ENCODE data around the gene CDH4. TPM values are rescaled to one million over a fixed set of nuclear protein-coding genes. Genes with fewer than 3 reads are reported as not detected.
"Not testable (repeated sequence)": the region's sequence is repeated elsewhere in the genome, so short reads cannot be mapped to it uniquely, and the experiment has no call there.

Gene CDH4
- polyA plus RNA-seq, 4 donors = 1.1 to 8.1 (median 6.9) TPM

DNA sequence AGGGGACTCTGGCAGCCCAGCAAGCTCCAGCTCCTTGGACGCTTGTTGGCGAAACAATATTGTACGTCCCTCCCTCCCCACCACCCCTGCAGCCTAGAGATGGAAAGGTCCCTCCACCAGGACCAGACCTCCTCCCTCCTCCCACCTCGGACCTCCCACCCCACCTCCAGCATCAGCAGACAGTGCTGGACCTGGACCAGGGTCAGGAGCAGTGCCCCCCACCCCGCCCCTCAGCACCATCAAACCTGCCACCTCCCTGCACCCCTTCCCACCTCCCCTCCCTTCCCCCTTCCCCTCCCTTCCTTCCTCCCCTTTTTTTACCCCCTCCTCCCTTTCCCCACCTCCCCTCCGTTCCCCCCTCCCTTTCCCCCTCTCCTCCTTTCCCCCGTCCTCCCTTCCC, 715.2 kb downstream of the CDH4 start:
- no peak for DNase-seq (ENCODE audit: low read depth in 4 of 4, low spot score in 3 of 4)

DNA sequence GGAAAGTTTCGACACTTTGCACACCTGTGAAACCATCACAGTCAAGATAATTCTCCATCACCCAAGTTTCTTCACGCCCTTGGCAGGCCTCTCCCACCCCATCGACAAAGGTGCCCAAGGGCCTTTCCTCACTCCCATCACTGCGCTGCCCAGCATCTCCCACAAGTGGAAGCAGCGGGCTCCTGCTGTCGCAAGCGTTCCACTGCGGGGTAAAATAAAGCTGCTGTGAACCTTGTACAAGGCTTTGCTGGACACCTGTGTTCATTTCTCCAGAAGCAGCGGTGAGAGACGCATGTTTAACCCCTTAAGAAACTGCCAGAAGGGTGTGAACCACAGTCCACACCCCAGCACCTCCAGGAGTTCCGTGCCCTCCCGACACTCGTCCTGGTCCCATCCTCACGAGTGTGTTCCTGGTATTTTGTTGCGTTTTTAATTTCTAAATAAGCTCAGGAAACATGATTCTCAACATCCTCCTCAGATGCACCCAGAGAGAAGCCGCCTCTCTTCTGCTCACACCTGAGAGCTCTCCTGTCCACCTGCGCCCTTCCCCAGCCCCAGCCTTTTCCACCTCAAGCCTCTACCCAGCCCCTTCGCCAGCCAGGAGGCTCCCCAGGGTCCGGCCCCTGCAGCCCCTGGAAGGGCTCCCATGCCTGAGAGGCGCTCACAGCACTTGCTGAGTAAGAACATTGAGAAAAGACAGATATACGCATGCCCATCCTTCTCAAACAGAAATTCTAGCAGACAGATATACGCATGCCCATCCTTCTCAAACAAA, 716.2 kb downstream of the CDH4 start:
- DNase-seq (ENCODE audit: low read depth in 4 of 4, low spot score in 3 of 4) = no peak

DNA sequence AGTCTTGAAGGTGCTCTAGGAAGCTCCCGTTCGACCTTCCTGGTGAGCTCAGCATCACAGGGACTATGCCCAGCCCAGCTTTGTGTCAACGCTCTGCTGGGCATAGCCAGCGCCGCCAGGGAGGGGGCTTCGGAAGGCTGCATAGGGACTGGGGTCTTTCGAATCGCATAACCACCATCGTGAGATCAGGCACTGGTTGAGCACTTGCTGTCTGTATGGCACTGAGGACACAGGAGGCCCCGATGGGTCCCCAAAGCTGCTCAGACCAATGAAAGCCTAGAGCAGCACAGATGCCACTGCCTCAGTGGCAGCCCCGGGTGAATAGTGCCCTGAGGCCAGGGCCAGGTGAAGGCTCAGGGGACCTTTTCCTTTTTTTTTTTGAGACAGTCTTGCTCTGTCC, 716.9 kb downstream of the CDH4 start:
- DNase-seq (ENCODE audit: low read depth in 4 of 4, low spot score in 3 of 4) = no peak

DNA sequence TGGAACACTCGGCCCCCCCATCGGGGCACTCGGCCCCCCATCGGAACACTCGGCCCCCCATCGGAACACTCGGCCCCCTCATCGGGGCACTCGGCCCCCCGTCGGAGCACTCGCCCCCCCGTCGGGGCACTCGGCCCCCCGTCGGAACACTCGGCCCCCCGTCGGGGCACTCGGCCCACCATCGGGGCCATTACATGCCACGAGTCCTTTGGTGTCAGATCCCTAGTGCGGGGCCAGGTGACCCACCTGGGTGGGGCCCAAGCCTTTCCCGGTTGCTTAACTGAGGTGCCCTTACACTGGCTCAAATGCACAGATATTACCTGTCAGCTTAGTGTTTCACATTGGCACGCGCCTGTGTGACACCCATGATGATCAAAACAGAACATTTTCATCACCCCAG, 717.7 kb downstream of the CDH4 start:
- no peak for DNase-seq (ENCODE audit: low read depth in 4 of 4, low spot score in 3 of 4)

DNA sequence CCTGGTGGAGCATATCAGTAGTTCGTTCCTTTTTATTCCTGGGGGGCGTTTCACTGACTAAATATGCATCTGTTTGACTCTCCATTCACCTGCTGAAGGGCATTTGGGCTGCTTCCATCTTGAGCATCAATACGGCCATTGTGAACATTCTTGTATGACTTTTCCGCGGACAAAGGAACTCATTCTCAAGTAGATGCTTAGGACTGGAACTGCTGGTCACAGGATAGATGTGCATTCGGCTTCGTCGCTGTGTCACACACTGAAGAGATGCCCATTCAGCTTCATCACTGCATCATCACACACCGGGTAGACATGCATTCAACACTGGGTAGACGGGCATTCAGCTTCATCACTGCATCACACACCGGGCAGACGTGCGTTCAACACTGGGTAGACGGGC, 718.3 kb downstream of the CDH4 start:
- no peak for DNase-seq (ENCODE audit: low read depth in 4 of 4, low spot score in 3 of 4)

DNA sequence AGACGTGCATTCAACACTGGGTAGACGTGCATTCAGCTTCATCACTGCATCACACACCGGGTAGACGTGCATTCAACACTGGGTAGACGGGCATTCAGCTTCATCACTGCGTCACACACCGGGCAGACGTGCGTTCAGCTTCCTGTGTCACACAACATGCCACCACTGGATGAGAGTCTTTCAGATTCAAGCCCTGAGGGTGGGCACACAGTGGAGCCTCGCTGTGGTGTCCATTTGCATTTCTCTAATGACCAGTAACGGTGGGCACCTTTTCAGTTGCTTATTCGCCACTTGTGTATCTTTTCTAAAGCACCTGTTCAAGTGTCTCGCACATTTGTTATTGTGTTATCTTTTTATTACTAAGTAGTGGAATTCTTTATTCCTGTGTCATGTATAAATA, 719.5 kb downstream of the CDH4 start:
- DNase-seq (ENCODE audit: low read depth in 4 of 4, low spot score in 3 of 4) = not testable (repeated sequence)

DNA sequence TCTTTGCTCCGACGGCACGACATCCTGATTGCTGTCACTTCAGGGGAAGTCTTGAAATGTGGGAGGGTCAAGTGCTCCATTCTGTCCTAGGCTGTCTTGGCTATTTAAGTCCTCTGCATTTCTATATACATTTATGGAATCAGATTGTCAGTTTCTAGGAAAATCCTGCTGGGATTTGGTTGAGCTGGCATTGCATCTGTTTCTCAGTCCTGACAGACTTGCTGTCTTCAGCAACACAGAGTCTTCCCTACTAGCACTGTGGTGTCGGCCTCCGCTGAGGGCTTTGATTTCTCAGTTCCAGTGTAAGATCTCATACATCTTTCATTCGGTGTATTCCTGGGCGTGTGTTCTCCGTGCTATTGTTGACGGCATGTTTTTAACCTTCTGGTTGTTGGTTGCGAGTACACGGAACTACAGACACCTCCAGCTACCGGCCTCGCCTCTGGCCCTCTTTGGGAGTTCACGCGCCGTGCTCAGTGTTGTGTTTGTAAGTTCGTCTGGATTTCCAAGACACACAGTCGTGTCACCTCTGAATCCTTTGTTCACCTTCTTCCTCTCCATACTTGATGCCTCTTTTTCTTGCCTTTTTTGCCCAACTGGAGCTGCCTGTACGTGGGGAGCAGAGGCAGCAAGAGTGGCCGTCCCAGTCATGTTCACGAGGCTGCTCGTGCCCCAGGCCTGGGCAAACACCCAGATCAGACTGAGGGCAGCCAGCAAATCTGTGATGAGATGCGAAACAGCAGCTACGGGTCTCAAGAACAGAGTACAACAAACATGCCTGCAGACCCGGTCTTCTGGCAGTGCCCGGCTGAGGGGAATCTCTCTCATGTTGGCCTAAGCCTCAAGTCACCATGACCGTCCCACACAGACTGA, 720.8 kb downstream of the CDH4 start:
- no peak for DNase-seq (ENCODE audit: low read depth in 4 of 4, low spot score in 3 of 4)

DNA sequence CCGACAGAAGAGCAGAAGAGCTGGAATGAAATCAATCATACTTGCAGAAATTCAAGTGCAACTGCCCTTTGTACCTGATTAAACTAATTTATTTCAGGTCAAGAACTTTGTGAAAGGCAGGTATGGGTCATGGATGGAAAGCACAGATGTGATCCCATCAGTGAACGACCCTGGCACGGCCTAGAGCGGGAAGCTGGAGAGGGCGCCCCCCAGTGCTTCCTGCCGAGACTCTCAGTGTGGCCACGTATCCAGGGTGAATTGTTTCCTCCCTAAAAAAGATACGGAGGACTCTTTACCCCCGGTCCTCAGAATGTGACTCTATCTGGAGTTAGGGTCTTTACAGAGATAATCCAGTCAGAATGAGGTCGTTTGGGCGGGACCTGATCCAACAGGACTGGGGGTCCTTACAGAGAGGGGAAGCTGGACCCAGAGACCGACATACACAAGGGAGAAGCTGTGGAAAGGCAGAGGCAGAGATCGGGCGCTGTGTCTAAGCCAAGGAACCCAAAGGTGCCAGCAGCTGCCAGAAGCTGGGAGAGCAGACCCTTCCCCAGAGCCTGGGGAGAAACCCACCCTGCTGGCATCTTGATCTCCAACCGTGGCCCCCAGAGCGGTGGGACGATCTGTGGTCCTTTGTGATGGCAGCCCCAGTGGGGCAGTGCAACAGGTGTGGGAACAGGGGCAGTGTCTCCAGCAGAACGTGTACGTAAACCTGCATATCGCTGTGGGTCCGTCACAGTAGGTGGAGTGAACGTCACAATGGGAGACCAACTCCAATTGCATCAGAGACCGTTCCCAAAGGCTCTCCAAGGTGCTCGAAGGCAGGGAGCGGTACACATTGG, 721.7 kb downstream of the CDH4 start:
- DNase-seq (ENCODE audit: low read depth in 4 of 4, low spot score in 3 of 4) = no peak

DNA sequence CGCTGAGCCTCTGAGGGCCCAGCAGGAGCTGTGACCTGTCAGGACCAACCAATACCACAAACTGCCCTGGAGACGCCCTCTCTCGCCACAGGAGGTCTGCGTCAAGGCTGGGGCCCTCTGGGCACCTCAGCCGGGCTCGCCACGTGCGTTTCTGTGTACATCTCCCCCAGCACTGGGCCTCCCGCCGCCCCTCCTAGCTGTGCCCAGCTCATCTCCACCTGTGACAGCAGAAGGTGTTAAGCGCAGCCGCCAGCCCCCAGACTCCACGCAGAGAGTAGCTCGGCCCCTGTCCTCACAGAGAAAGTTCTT, 722.2 kb downstream of the CDH4 start:
- no peak for DNase-seq (ENCODE audit: low read depth in 4 of 4, low spot score in 3 of 4)

DNA sequence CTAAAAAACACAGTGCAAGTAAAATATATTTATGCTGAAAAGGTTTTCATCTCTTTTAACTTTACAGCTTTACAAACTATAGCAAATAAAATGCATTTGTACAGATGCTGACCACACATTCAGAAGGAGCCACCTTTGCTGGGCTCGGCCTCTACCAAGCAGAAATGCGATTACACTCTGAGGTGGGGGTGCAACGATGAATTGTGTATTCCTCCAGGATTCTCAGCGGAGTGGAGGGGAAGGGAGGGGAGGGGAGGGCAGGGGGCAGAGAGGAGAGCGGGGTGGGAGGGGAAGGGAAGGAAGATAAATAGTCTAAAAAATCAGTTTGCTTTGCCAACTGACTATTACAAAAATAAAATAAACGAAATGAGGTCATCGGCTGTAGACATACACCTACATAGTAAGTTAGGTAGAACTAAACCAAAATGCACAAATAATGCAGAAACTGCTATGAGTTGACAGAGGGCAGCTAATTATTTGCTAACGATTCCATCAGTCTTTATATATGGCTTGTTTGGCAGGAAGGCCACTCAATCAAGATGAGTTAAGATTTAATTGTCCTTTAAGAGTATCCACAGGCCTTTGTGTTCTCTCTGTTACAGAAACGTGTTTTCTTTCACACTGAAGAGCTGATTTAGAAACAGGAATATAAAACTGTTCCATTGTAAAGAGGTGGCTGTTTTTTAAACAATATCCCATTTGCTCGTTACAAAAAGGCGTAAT, 723.5 kb downstream of the CDH4 start:
- DNase-seq (ENCODE audit: low read depth in 4 of 4, low spot score in 3 of 4) = no peak

DNA sequence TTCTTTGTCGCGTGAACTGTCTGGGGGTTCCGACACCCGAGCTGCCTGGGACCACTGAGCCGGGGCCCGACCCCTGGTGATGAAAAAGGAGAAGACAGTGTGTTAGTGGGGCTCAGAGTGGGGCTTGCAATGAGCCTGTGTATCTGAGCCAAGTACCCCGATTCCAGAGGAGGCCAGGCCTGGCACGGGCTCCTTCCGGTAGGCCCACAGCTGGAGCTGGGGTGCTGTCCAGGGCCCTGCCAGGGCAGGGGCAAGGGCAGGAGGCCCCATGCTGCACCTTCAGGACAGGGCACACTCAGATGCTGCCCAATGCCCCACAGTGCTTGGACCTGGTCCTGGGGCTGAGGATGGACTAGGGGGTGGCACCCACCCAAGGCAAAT, 724.2 kb downstream of the CDH4 start:
- no peak for DNase-seq (ENCODE audit: low read depth in 4 of 4, low spot score in 3 of 4)

DNA sequence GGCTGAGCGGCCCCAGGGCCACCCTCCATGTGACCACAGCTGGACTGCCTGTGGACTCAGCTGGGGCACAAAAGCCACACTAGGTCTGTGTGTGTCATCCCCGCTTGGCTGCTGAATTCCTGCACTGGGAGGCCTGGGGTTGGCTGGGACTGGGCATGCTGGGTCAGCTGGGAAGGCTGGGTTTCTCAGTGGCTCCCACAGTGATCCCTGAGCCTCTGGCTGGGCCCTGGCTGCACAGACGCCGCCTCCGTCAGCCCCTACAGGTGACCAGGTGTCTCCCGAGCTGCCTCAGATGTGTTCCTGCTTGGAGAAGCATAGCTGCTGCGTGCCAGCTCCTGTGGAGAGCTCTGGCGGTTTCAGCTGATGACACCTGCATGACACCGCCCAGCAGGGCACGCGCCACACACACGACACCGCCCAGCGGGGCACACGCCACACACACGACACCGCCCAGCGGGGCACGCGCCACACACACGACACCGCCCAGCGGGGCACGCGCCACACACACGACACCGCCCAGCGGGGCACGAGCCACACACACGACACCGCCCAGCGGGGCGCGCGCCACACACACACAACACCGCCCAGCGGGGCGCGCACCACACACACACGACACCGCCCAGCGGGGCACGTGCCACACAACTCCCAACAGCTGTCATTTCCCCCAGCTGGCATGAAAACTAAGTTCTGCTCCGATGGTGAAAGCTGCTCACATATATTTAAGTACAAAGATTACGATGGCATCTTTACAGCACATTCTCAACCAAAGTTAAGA, 724.8 kb downstream of the CDH4 start:
- DNase-seq (ENCODE audit: low read depth in 4 of 4, low spot score in 3 of 4) = no peak

DNA sequence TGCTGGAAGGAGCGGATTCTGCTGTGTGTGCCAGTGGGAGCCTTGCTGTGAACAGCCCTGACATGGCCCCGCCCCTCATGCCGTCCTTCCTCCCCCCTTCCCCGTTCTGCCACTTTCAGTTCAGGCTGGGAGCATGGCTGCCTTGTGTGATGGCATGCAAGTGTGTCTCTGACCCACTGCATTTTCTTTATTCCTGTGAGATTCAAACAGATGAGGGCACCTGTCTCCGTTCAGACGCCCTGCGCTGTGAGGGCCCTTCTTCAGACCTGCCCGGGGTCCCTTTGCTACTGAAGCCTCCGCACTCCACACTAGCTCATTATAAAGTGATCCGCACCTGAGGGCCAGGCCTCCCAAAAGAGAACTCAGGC, 725.3 kb downstream of the CDH4 start:
- no peak for DNase-seq (ENCODE audit: low read depth in 4 of 4, low spot score in 3 of 4)

DNA sequence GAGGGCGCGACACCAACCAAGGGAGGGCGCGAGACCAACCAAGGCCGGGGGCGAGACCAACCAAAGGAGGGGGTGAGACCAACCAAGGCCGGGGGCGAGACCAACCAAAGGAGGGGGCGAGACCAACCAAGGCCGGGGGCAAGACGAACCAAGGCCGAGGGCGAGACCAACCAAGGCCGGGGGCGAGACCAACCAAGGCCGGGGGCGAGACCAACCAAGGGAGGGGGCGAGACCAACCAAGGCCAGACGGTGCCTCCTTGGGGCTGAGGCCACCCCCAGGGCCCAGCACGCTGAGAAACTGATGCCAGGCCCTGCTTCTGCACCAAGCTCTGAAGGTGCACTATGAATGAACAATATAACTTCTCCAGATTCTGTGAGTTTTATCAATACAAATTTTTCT, 726.4 kb downstream of the CDH4 start:
- DNase-seq (ENCODE audit: low read depth in 4 of 4, low spot score in 3 of 4) = no peak

DNA sequence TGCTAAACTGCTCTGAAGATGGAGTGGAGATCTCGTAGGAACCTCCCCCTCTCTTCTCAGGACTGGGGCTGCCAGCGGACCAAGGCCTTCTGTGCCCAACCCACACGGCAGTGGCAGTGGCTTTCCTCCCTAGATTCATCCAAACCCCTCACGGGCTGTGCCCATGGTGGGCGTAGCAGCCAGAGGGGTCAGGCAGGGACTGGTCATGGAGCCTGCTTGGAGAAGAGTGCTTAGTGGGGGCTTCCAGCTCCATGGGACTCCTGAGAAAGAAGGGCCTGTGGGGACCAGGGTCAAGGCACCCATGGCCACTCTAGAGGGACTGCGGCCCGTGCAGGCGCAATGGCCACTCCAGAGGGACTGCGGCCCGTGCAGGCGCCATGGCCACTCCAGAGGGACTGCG, 727.0 kb downstream of the CDH4 start:
- DNase-seq (ENCODE audit: low read depth in 4 of 4, low spot score in 3 of 4) = no peak

DNA sequence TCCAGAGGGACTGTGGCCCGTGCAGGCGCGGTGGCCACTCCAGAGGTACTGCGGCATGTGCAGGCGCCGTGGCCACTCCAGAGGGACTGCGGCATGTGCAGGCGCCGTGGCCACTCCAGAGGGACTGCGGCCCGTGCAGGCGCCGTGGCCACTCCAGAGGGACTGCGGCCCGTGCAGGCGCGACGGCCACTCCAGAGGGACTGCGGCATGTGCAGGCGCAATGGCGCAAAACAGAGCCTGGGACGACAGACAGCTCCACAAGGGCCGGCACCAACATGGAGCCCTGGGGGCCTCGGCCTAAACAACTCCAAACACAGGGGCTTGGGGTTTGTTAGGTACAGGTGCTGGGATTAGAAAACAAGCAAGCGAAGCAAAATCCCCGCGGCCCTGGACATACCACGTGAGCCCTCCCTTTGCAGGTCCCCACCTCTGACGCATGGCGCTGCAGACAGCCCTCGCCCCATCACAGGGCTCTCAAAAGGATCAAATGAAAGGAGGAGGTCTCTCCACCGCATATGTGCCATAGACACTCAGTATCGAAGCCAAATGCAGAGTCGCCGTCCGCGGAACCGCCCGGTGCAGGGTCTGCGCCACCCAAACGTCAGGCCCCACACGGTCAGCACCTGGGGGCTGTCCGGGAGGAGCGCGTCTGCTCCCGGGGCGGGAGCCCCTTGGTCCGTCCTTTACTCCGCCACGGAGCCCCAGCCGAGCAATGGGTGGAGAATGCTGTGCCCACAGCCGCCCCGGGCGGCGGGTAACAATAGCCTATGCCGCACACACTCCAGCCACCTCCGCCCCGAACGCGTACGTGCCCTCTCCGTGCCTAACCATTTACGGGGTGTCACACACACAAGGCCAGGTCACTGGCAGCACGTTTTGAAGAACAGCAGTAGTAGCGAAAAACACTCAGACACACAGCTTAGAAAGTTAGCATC, 727.9 kb downstream of the CDH4 start:
- no peak for DNase-seq (ENCODE audit: low read depth in 4 of 4, low spot score in 3 of 4)

DNA sequence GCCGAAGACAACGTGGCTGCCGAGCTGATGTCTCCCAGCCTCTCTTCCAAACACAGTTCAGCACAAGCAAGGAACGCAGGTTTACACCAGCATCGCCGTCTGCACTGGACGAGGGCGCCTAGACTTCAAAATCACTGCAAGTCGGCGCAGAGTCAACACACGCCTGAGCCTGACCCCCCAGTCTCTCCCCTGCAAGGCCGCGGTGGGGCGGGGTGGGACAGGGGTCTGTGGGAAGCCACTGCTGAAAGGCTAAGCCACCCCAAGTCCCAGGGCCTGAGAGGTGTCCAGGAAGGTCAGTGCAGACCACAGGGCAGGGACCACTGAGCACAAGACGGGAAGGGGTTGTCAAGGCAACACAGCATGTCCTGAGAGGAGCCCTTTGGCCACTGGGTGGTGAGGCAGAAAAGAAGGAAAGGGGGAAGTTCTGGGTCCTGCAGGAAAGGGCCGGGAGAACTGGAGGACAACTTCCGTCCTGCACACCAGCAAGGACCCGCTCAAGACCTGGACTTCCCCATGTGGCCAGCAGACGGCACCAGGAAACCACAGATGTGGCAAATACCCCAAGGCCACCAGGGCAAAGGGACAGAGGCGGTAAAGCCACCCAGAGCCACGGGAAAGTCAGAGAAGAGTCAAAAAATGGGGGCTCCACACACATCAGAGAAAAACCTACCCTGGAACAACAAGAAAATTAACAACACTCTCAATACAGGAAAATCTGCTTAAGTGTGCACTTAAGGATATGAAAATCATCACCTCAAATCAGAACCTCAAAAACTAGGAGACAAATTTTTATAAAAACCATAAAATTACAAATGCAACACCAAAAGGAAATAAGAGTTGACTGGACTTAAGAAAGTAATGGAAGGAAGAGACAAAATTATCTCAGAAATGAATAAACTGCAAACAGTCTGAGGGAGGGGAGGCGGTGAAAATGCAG, 728.9 kb downstream of the CDH4 start:
- no peak for DNase-seq (ENCODE audit: low read depth in 4 of 4, low spot score in 3 of 4)

DNA sequence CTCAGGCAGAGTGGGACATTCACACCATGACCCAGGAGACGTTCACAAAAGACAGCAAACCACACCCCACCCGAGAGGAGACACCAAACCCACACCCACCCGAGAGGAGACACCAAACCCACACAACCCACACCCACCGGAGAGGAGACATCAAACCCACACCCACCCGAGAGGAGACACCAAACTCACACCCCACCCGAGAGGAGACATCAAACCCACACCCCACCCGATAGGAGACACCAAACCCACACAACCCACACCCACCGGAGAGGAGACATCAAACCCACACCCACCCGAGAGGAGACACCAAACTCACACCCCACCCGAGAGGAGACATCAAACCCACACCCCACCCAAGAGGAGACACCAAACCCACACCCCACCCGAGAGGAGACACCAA, 729.6 kb downstream of the CDH4 start:
- DNase-seq (ENCODE audit: low read depth in 4 of 4, low spot score in 3 of 4) = not testable (repeated sequence)
